IPS DF 6.9 (cell line): ENCODE results near the gene ELOA.
"Not testable (repeated sequence)": the region's sequence is repeated elsewhere in the genome, so short reads cannot be mapped to it uniquely, and the experiment has no call there.

Experiments
- DNase-seq: peaks from one replicate; pipeline ENCODE4 v3.0.0-alpha.2; 2013; ENCODE audit warnings: low read depth, low spot score
- H3K27ac ChIP-seq: one replicate; pipeline ENCODE4 v1.5.1; 2013; ENCODE audit warnings: low read length, control low read depth
- H3K27me3 ChIP-seq: 2 replicates; pipeline ENCODE4 v1.6.1; 2013; ENCODE audit warnings: mild to moderate bottlenecking, low read length; ENCODE audit not compliant: control insufficient read depth, insufficient read depth
- H3K36me3 ChIP-seq: 2 replicates; pipeline ENCODE4 v1.6.1; 2013; ENCODE audit warnings: low read length; ENCODE audit not compliant: control insufficient read depth, insufficient read depth
- H3K4me1 ChIP-seq: 2 replicates; pipeline ENCODE4 v1.6.1; 2013; ENCODE audit warnings: low read length; ENCODE audit not compliant: control insufficient read depth, insufficient read depth
- H3K4me3 ChIP-seq: 2 replicates; pipeline ENCODE4 v1.5.1; 2013; ENCODE audit warnings: mild to moderate bottlenecking, low read length
- H3K9me3 ChIP-seq: 2 replicates; pipeline ENCODE4 v1.6.1; 2013; ENCODE audit warnings: low read length, inconsistent platforms; ENCODE audit not compliant: control insufficient read depth, insufficient read depth
- WGBS: extraction: QIAGEN DNeasy Blood & Tissue Kit; methylation state at CpG from one replicate; pipeline ENCODE4 v1.1.7; 2013; ENCODE audit warnings: mixed read lengths, missing lambda C conversion rate; ENCODE audit not compliant: insufficient read length, insufficient coverage; 5-methylcytosine and 5-hydroxymethylcytosine counted together

The ELOA gene

DNA sequence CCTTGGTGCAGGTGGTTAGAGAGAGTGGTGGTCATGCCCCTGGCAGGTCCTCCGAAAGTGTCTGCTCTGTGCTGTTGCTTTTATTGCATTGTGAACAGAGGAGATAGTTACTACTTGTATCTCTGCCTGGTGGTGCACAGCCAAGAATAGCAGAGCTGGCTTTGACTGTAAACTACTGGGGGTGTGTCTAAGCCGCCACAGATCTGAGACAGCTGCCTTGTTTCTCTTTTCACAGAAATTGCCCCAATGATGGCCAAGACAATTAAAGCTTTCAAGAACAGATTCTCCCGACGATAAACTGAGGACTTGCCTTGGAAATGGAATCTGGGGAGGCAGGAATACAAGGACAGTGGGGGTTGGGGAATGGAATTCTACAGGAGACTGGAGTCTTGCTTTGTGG is 16.0 kb downstream of the ELOA start:
- Histone ChIP-seq H3K4me3 (no peak overlapping the region), H3K27me3 (no peaks in the 10 kb centered on the region), H3K36me3 (peaks cover 45% of the 10 kb centered on the region), H3K27ac (no peak overlapping the region), H3K4me1 (no peaks in the 10 kb centered on the region), H3K9me3 (no peaks in the 10 kb centered on the region)
- no CpG with 5 or more reads among the region's 4 CpGs for WGBS
- DNase-seq = no peak

DNA sequence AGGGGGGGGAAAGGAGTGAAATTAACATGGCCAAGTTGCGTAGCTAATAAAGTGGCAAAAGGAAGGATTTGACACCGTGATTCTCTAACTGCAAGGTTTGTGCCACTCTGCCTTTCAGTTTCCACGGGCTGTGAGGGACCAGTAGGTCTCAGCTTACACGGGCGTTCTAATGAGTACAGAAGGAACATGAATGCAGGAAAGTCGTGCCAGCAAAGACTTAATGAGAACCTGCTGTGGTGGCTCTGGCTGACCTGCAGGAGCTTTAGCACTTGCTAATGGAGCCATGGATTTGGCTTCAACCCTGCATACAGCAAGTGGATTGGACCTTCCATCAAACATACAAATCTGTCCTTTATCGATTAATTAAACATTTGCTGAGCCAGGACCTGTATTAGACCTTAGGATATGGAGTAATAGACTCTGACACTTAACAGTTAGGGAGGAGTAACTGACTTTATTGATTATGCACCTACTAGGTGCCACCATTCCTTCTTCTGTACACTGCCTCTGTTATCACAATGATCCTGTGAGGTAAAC is 19.8 kb downstream of the ELOA start:
- H3K27ac ChIP-seq = no peak overlapping the region
- no peaks in the 10 kb centered on the region for H3K27me3 ChIP-seq
- no peak for DNase-seq
- no peaks in the 10 kb centered on the region for H3K9me3 ChIP-seq
- H3K4me3 ChIP-seq = no peak overlapping the region
- no CpG with 5 or more reads among the region's 7 CpGs for WGBS
- H3K36me3 ChIP-seq = peaks cover 20% of the 10 kb centered on the region; the same call in 1 of the 2 replicates
- H3K4me1 ChIP-seq = no peaks in the 10 kb centered on the region

DNA sequence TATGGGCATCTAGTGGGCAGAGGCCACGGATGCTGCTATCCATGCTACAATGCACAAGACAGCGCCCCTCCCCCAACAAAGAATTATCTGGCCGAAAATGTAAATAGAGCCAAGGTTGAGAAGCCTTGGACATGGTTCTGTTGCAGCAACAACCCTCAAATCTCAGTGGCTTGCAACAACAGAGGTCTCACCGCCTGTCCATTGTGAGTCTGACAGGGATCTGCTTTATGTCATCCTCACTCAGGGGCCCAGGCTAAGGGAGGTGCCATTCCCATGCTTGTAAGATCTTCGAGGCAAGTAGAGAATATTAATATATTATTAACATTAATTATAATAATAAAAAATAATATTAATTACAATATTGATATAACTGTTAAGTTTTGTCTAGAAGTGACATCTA is 25.5 kb downstream of the ELOA start:
- Histone ChIP-seq H3K27ac (no peak overlapping the region), H3K9me3 (no peaks in the 10 kb centered on the region), H3K4me3 (no peak overlapping the region), H3K36me3 (no peaks in the 10 kb centered on the region), H3K4me1 (no peaks in the 10 kb centered on the region), H3K27me3 (no peaks in the 10 kb centered on the region)
- no peak for DNase-seq
- no CpG with 5 or more reads among the region's 5 CpGs for WGBS

DNA sequence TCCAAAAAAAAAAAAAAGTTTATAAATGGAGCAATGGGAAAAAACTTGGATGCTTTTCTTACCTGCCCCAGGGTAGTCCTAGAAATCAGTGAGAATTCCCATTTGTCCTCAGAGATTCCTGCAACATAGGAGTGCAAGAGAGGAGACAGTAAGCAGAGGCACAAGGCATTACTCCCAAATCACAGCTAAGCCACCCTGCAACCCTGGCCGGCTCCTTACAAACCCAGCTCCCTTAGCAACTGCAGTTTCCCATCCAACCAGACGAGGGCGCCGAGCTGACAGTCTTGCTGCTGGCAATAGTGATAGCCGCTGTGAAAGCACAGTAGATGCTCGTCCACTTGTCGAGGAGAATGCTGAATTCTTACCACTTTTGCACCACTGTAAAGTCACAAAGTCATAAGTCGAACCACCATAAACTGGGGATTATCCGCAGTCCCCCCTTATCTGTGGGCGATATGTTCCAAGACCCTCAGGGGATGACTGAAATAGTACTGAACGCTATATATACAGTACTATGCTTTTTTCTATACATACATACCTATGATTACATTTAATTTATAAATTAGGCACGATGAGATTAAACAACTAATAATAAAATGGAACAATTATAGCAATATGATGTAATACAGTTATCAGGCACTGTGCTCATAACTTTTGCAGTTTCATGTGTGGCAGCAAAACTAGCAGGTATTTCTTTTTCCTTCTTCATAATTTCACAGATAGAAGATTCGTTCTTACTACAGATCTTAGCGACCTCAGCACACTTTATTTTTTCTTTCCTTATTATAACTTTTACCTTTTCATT is 29.0 kb downstream of the ELOA start:
- DNase-seq = no peak
- Histone ChIP-seq H3K9me3 (no peaks in the 10 kb centered on the region), H3K4me3 (no peak overlapping the region), H3K36me3 (no peaks in the 10 kb centered on the region), H3K27me3 (no peaks in the 10 kb centered on the region), H3K27ac (no peak overlapping the region), H3K4me1 (no peaks in the 10 kb centered on the region)
- WGBS = no CpG with 5 or more reads among the region's 14 CpGs

DNA sequence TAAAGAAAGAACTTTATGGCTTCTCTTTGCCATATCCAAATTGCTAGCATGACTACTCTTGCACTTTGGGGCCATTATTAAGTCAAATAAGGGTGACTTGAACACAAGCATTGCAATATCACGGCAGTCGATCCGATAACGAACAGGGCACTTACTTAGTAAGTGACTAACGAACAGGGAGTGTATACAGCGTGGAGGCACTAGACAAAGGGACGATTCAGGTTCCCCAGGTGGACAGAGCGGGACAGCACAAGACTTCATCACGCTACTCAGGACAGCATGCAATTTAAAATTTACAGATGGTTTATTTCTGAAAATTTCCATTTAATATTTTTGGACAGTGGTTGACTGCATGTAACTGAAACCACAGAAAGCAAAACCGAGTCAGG is 29.6 kb downstream of the ELOA start:
- H3K4me1 ChIP-seq = no peaks in the 10 kb centered on the region
- H3K27me3 ChIP-seq = no peaks in the 10 kb centered on the region
- H3K4me3 ChIP-seq = no peak overlapping the region
- H3K27ac ChIP-seq = no peak overlapping the region
- DNase-seq = no peak
- no peaks in the 10 kb centered on the region for H3K9me3 ChIP-seq
- no CpG with 5 or more reads among the region's 10 CpGs for WGBS
- no peaks in the 10 kb centered on the region for H3K36me3 ChIP-seq

DNA sequence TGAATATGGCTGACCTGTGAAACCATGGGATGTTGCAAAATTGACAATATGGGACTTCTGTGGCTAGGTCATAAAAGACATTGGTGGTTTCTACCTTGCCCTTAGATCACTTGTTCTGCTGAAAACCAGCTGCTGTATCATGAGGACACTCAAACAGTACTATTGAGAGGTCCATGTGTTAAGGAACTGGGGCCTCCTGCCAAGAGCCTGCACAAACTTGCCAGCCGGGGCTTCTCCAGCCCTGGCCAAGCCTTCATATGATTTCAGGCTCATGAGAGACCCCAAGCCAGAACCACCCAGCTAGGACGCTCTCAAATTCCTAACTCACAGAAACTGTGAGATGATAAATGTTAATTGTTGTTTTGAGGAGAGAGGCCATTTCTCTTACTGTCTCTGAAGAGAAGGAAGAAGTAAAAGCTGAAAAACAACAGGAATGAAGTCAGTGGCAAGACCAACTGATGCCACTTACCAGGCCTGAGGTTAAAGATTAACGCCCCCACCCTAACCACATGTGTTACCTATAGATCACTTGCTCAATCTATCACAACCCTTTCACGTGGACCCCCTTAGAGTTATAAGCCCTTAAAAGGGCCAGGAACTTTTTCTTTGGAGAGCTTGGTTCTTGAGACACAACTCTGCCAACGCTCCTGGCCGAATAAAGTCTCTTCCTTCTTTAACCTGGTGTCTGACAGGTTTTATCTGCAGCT is 31.1 kb downstream of the ELOA start:
- no peak for DNase-seq
- Histone ChIP-seq H3K36me3 (no peaks in the 10 kb centered on the region; the same call in 1 of the 2 replicates), H3K4me3 (no peak overlapping the region), H3K27me3 (no peaks in the 10 kb centered on the region), H3K27ac (no peak overlapping the region), H3K4me1 (no peaks in the 10 kb centered on the region), H3K9me3 (no peaks in the 10 kb centered on the region)
- WGBS = no CpG with 5 or more reads among the region's 6 CpGs

DNA sequence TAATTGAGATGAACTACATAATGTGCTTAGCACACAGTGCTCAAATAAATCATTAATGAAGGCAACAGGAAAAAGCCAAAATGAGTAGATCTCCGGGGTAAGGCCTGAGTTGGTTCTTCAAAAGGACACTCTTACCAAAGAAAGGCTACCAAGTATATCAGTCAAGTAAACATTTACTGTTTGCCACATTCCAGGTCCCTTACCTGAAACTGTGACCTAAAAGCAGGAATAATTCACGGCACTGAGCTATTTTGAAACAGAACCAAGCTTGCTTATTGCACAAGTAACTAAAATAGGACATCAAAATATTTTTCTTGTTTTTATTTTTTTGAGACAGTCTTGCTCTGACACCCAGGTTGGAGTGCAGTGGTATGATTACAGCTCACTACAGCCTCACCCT is 32.9 kb downstream of the ELOA start:
- H3K27ac ChIP-seq = no peak overlapping the region
- DNase-seq = no peak

DNA sequence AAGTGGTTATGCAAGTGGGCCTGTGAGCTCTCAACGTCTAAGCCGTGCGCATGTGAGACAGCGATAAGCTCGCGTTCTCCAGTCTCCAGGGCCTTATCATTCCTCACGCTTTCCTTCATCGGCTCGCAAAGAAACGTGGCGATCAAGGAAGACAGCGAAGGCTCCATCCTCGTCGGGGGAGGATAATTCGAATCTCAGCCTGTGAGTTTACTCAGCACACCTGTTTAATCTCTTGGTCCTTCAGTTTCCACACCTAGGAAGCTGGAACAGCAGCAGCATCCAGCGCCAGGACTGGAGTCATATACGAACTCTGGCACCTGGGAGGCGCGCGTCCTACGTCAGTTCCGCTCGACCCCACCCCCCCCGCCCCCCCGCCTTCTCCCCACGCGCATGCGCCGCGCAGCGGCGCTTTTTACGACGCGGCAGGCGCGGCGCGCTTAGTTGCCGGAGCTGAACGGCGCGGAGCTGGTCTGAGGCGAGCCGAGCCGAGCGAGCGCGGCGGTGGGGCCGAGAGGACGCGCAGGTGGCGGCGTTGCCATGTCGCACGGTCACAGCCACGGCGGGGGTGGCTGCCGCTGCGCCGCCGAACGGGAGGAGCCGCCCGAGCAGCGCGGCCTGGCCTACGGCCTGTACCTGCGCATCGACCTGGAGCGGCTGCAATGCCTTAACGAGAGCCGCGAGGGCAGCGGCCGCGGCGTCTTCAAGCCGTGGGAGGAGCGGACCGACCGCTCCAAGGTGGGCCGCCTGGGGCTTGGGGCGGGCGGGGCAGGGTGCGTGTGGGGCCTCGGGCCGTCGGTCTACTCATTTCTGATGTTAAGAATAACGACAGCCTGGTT is 34.9 kb downstream of the ELOA start, which contains the start of gene PITHD1:
PITHD1 (plus strand) TSS at position 440 of the 836 bp plus-strand sequence; CDS start at position 538, 98 bp downstream.
- H3K4me3 ChIP-seq = peak within 1 kb of the TSS; percentile 100
- no peak within 1 kb of the TSS for H3K27ac ChIP-seq
- WGBS = no CpG with 5 or more reads among the region's 91 CpGs
- H3K36me3 ChIP-seq = no peaks in the 10 kb centered on the region; the same call in none of the 2 replicates
- no peak for DNase-seq
- no peaks in the 10 kb centered on the region for H3K9me3 ChIP-seq
- no peaks in the 10 kb centered on the region for H3K4me1 ChIP-seq
- no peaks in the 10 kb centered on the region for H3K27me3 ChIP-seq

More for the DNA sequence above, 32.9 kb downstream of the ELOA start:
- WGBS = no CpG with 5 or more reads among the region's 2 CpGs
- Histone ChIP-seq H3K36me3 (no peaks in the 10 kb centered on the region; the same call in none of the 2 replicates), H3K9me3 (no peaks in the 10 kb centered on the region), H3K27me3 (no peaks in the 10 kb centered on the region), H3K4me1 (no peaks in the 10 kb centered on the region), H3K4me3 (no peak overlapping the region)

DNA sequence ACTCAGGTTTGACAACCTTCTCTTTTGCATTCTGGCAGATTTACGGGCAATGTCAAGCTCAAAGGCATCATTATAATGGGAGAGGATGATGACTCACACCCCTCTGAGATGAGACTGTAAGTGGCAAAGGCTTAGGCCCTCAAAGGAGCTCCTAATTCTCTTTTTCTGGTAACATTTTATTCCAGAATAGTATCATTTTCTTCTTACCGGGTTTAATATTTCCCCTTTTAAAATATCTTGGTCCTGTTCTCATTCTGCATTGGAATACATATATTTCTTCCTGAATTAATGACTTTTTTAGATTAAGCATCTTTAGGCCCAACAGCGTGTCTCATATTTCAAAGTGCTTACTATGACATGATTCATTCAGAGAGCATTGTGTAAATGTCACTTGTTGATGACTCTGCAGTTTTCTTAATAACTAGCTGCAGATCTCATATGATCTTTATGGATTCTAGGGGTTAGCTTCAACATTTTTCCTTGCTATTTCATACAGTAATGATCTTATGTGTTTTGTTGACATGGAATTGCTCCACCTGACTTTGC is 36.6 kb downstream of the ELOA start:
- Histone ChIP-seq H3K27ac (no peak overlapping the region), H3K4me1 (no peaks in the 10 kb centered on the region), H3K36me3 (no peaks in the 10 kb centered on the region; the same call in none of the 2 replicates), H3K27me3 (no peaks in the 10 kb centered on the region), H3K4me3 (no peak overlapping the region), H3K9me3 (no peaks in the 10 kb centered on the region)
- no peak for DNase-seq
- WGBS = no CpG with 5 or more reads among the region's 3 CpGs

DNA sequence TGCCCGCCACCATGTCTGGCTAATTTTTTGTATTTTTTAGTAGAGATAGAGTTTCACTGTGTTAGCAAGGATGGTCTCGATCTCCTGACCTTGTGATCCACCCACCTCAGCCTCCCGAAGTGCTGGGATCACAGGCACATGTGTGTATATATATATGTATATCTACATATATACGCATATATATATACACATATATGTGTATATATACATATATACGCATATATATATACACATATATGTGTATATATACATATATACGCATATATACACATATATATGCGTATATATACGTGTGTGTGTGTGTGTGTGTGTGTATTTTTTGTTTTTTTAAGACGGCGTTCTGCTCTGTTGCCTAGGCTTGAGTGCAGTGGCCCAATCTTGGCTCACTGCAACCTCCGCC is 39.9 kb downstream of the ELOA start:
- H3K36me3 ChIP-seq, DNase-seq, H3K27me3 ChIP-seq, H3K27ac ChIP-seq, H3K9me3 ChIP-seq, H3K4me1 ChIP-seq, H3K4me3 ChIP-seq: not testable (repeated sequence)
- no CpG with 5 or more reads among the region's 11 CpGs for WGBS
